Suprapubic skin (tissue), 4 donors: ENCODE measurements around the gene PPP6R3. TPM values are rescaled to one million over a fixed set of nuclear protein-coding genes. Genes with fewer than 3 reads are reported as not detected.

Source experiments
- DNase-seq, 2 donors: peaks; one replicate each; pipeline ENCODE4 v3.0.0-alpha.2; 2019; ENCODE audit warnings: low spot score in 2 of 2
- H3K27ac ChIP-seq: fragments of 200-600 bp; sonication (generic); one replicate; pipeline ENCODE4 v1.5.1; 2019
- H3K27me3 ChIP-seq: fragments of 200-600 bp; sonication (generic); one replicate; pipeline ENCODE4 v1.5.1; 2019
- H3K36me3 ChIP-seq: fragments of 200-600 bp; sonication (generic); one replicate; pipeline ENCODE4 v1.5.1; 2019
- H3K4me1 ChIP-seq: fragments of 200-600 bp; sonication (generic); one replicate; pipeline ENCODE4 v1.5.1; 2019
- H3K4me3 ChIP-seq: fragments of 200-600 bp; sonication (generic); one replicate; pipeline ENCODE4 v1.5.1; 2019; ENCODE audit warnings: mild to moderate bottlenecking
- H3K9me3 ChIP-seq: fragments of 200-600 bp; sonication (generic); one replicate; pipeline ENCODE4 v1.5.1; 2019
- CTCF ChIP-seq, 2 donors: fragments of 200-600 bp in 1 of 2; fragments of 450-650 bp in 1 of 2; sonication (generic) in 1 of 2; IDR thresholded peaks; one replicate each; pipeline ENCODE4 v1.5.1; 2016 to 2019; ENCODE audit warnings: antibody characterized with exemption in 2 of 2, mild to moderate bottlenecking in 1 of 2, moderate library complexity in 1 of 2
- EP300 ChIP-seq: sonication (generic); formaldehyde crosslinking; IDR thresholded peaks from one replicate; pipeline ENCODE4 v1.6.1; 2017; ENCODE audit warnings: antibody characterized with exemption
- POLR2A ChIP-seq, 2 donors: fragments of 450-650 bp; IDR thresholded peaks; one replicate each; pipeline ENCODE4 v1.6.1; 2017; ENCODE audit warnings: antibody characterized with exemption in 2 of 2, mild to moderate bottlenecking in 2 of 2, moderate library complexity in 2 of 2
- POLR2AphosphoS5 ChIP-seq, 3 donors: sonication (generic); formaldehyde crosslinking; IDR thresholded peaks; one replicate each; pipeline ENCODE4 v1.6.1; 2017; ENCODE audit warnings: antibody characterized with exemption in 3 of 3
- WGBS: methylation state at CpG from one replicate; pipeline ENCODE4 v1.1.5; 2018; 5-methylcytosine and 5-hydroxymethylcytosine counted together
- total RNA-seq, 4 donors: library from RNA; depleted of rRNA; stranded (reverse); fragments of >200 nt; gene quantifications; one replicate each; pipeline ENCODE4 v1.1.0, GENCODE V29; 2016

PPP6R3 gene
- total RNA-seq, 4 donors from 2014 or later: 81.8 to 197 (median 97.0) TPM

- TF ChIP-seq POLR2AphosphoS5 (IDR thresholded peaks at IDR 0.05): no peak
- TF ChIP-seq EP300: no peak
- TF ChIP-seq POLR2A (IDR thresholded peaks at IDR 0.05): no peak
- no peak for TF ChIP-seq CTCF (IDR thresholded peaks at IDR 0.05)
- Histone ChIP-seq H3K27me3 (no peaks in the 10 kb centered on the region), H3K9me3 (no peaks in the 10 kb centered on the region), H3K4me1 (peaks cover 11% of the 10 kb centered on the region), H3K27ac (no peak overlapping the region), H3K36me3 (peaks cover 45% of the 10 kb centered on the region), H3K4me3 (no peak overlapping the region)
- 79% methylated on average over 4 of the region's 4 CpGs for WGBS
- no peak for DNase-seq
Measured at GRCh38 chr11:68525930-68526329, 65.4 kb downstream of the PPP6R3 start.

DNA sequence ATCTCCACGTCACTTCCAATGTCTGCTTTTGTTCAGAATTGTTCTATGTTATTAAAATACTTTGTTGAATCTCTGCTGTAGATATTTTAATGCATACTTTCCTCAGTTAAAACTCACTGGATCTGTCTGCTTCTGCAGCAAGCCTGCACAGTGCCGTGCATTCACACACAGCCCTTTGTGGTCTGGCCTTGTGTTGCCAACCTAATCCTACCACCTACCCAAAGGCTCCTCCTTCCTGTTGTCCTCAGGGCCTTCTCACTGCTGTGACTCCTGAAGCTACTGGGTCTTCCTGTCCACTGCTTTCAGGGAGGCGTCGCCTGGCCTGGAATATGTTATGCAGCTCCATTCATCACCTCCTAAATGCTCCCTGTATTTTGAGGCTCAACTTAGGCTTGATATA is 67.0 kb downstream of the PPP6R3 start:
- WGBS: 85% methylated on average over 4 of the region's 4 CpGs
- Histone ChIP-seq H3K36me3 (peaks cover 31% of the 10 kb centered on the region), H3K4me1 (peaks cover 11% of the 10 kb centered on the region), H3K27ac (no peak overlapping the region), H3K4me3 (no peak overlapping the region), H3K27me3 (no peaks in the 10 kb centered on the region), H3K9me3 (no peaks in the 10 kb centered on the region)
- no peak for DNase-seq
- TF ChIP-seq POLR2A (IDR thresholded peaks at IDR 0.05) (no peak), EP300 (no peak), POLR2AphosphoS5 (IDR thresholded peaks at IDR 0.05) (no peak), CTCF (IDR thresholded peaks at IDR 0.05) (no peak)

DNA sequence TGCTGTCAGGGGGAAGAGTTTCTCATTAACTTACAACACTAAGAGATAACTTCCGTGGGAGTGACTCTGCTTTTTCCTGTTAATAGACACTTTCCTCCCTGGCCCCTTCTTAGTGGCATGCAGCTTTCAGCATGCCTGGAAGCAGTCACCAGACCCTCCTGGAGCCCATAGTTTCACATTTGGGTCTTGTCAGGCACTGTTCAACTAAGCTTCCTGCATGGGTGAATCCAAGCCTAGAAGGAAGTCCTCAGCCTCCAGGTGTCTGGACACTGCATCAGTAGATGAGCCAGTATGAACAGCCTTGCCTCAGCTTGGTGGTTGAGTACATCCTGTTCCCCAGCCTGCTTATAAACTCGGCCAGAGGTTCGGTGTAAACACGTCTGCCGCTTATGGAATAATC is 68.1 kb downstream of the PPP6R3 start:
- H3K9me3 ChIP-seq: no peaks in the 10 kb centered on the region
- H3K36me3 ChIP-seq: peaks cover 27% of the 10 kb centered on the region
- TF ChIP-seq CTCF (IDR thresholded peaks at IDR 0.05) (no peak), POLR2A (IDR thresholded peaks at IDR 0.05) (no peak)
- WGBS: 63% methylated on average over 5 of the region's 5 CpGs
- H3K27me3 ChIP-seq: no peaks in the 10 kb centered on the region
- peaks cover 11% of the 10 kb centered on the region for H3K4me1 ChIP-seq
- no peak overlapping the region for H3K4me3 ChIP-seq
- H3K27ac ChIP-seq: no peak overlapping the region
- DNase-seq: no peak

DNA sequence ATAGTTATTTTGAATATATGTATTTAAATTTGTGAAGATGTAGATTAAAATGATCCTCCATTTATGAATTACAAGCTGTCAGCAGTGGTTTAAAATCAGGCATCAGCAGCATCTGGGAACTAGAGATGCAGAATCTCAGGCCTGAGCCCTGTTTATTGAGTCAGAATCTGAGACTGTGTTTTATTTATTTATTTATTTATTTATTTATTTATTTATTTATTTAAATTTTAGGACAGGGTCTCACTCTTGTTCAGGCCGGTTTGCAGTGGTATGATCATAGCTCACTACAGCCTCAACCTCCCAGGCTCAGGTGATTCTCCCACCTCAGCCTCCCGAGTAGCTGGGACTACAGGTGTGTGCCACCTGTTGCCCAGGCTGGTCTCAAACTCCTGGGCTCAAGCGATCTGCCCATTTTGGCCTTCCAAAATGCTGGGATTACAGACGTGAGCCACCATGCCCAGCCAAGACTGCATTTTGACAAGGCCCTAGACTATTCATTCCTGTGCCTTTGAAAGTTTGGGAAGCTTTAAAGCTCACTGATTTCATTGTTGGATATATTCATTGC is 70.7 kb downstream of the PPP6R3 start:
- TF ChIP-seq POLR2A (IDR thresholded peaks at IDR 0.05) (no peak), CTCF (IDR thresholded peaks at IDR 0.05) (no peak), EP300 (no peak)
- peaks cover 23% of the 10 kb centered on the region for H3K36me3 ChIP-seq
- no peaks in the 10 kb centered on the region for H3K27me3 ChIP-seq
- no peak for DNase-seq
- peaks cover 9% of the 10 kb centered on the region for H3K4me1 ChIP-seq
- H3K4me3 ChIP-seq: no peak overlapping the region
- no peaks in the 10 kb centered on the region for H3K9me3 ChIP-seq
- 91% methylated on average over 4 of the region's 4 CpGs for WGBS
- H3K27ac ChIP-seq: no peak overlapping the region

GRCh38 chr11:68532727-68533369 is 72.3 kb downstream of the PPP6R3 start:
- TF ChIP-seq CTCF (IDR thresholded peaks at IDR 0.05): no peak
- TF ChIP-seq POLR2AphosphoS5 (IDR thresholded peaks at IDR 0.05): no peak
- no peak for TF ChIP-seq POLR2A (IDR thresholded peaks at IDR 0.05)
- TF ChIP-seq EP300: no peak
- Histone ChIP-seq H3K27ac (no peak overlapping the region), H3K9me3 (no peaks in the 10 kb centered on the region), H3K4me1 (peaks cover 9% of the 10 kb centered on the region), H3K27me3 (no peaks in the 10 kb centered on the region), H3K36me3 (peaks cover 13% of the 10 kb centered on the region), H3K4me3 (no peak overlapping the region)
- WGBS: 93% methylated on average over 5 of the region's 5 CpGs
- DNase-seq: no peak
